Measurements from ENCODE around the gene LIN9.
"Not testable (repeated sequence)": the region's sequence is repeated elsewhere in the genome, so short reads cannot be mapped to it uniquely, and the experiment has no call there.

The LIN9 gene

GRCh38 chr1:226211181-226211821, 97.7 kb downstream of the LIN9 start:
- DNase-seq (ENCODE audit: low spot score), result no peak

DNA sequence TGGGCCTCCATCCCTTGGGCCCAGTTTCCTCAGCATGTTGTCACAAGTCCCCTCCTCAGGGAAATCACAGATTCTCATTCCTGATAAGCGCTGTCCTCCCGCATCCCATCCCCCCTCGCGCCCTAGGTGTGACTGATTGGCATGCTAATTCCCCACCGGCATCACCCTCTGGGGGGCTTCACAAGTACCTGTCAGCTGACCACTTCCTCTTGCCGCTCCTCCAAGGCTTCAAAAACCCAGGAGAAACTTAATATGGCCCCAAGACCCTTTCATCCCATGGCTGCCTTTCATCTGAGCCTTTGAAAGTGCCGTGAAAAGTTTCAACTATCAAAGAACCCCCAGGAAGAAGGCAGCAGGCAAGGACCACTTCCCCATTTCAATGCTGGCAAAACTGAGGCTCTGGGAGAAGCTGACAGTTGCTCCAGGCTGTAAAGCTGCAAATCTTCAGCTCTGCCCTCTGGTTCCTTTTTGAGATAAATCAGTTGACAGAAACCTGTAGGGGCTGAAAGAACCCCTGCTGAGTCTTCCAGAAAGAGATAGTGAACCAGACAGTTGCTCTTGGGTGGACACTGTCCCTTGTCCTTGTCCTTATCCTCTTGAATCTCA, 98.3 kb downstream of the LIN9 start:
- DNase-seq (ENCODE audit: low spot score), result no peak

DNA sequence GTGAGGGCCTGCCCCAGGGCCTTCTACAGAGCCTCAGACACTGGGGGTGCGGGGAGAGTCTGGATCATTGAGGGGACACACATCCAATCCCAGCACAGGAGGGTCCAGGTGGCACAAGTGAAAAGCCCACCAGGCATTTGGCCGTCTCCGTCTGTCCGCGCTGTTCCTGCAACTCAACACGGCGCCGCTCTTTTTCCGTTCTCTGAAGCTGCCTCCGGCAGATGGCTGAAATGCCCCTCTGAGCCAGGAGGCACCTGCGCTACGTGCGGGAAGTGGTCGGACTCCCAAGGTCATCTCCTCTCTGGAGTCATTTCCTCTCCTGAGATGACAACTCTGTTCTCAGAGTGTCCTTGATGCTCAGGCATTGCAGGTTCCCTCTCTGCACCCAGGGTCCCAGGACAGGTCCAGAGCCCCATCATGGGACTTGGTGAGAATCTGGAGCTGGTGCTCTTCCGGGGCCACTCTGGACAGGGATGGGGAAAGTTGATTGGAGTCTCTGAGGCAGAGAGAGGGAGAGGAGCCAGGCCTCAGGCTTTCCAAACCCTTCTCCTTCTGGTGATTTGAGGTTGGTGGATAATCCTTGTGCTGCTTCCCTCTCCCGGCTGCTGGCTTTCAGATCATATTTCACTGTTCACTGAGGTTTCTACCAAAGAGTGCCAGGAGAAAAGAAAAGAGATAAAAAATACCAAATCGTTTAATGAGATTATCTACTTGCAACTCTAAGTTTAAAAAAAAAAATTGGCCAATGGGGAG, 99.5 kb downstream of the LIN9 start:
- no peak for DNase-seq (ENCODE audit: low spot score)

DNA sequence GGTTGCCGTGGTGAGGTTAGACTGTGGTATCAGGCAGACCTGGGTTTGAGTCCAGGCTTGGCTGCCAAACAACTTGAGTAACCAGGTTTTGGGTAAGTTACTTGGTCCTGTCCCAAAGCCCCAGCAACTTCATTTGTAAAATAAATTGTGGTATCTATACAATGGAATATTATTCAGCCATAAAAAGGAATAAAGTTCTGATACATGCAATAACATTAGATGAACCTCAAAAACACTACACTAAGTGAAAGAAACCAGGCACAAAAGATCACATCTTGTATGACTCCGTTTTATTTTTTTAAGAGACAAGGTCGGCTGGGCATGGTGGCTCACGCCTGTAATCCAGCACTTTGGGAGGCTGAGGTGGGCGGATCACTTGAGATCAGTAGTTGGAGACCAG, 101.9 kb downstream of the LIN9 start:
- DNase-seq (ENCODE audit: low spot score), result no peak

GRCh38 chr1:226204198-226204597, 104.8 kb downstream of the LIN9 start:
- DNase-seq (ENCODE audit: low spot score), result no peak

DNA sequence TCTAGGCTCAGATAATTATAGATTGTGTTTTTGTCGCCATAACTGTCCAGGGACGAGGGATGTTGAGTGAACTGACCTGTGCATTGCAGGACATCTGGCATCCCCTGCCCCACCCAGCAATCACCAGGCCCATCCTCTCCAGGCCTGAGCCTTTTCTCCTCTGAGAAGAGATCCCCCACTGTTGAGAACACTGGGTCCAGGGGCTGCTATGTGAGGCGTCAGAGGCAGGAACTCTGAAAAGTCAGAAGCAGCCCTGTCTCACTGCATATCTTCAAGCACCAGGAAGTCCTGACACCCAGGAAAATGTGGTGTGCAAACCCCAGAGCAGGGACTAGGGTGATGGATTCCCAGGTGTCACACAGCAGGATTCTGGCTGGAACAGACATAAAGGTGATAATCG, 105.3 kb downstream of the LIN9 start:
- no peak for DNase-seq (ENCODE audit: low spot score)

DNA sequence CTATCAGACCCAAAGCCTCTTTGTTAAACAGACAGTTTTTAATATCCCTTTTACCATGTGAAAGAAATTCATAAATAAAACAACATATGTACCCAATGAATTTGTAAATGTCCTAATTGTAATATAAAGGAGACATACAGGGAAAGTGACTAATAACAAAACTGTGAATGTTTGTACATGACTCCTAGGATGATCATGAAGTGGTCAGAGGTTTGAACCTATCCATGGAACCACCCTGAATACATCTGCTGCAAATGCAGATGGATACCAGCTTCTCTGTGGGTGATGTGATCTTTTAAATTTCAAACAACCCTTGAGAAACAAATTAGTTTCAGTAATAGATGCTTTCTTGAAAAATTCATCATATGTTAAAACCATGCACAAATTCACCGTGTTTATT, 105.7 kb downstream of the LIN9 start:
- DNase-seq (ENCODE audit: low spot score), result no peak

DNA sequence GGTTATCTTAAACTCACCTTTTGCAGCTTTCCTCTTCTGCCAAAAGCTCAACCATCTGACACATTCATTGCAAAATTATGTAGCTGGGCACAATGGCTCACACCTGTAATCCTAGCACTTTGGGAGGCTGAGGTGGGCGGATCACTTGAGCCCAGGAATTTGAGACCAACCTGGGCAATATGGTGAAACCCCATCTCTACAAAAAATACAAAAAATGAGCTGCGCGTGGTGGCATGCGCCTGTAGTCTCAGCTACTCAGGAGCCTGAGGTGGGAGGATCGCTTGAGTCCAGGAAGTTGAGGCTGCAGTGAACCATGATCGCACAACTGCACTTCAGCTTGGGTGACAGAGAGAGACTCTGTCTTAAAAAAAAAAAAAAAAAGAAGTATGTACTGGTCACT, 106.3 kb downstream of the LIN9 start:
- not testable (repeated sequence) for DNase-seq (ENCODE audit: low spot score)

DNA sequence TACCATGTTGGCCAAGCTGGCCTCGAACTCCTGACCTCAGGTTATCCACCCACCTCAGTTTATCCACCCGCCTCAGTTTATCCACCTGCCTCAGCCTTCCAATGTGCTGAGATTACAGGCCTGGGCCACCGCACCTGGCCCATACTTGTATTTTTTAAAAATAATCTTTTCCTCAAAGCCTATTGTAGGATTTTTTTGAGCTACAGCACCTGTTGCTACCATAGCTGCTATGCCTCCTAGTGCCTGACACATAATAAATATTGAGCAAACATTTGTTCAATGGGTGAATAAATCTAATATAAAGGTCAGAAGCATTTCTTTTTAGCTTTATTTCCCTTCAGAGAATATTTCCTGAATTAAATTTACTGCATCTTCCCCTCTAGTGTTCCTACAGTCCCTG, 106.7 kb downstream of the LIN9 start:
- DNase-seq (ENCODE audit: low spot score), result no peak

- peak; percentile 69 for DNase-seq (ENCODE audit: low spot score)
These were observed 107.9 kb downstream of the LIN9 start for GRCh38 chr1:226201029-226201593.

- DNase-seq (ENCODE audit: low spot score), result no peak
These were observed 109.0 kb downstream of the LIN9 start for GRCh38 chr1:226199971-226200370.

DNA sequence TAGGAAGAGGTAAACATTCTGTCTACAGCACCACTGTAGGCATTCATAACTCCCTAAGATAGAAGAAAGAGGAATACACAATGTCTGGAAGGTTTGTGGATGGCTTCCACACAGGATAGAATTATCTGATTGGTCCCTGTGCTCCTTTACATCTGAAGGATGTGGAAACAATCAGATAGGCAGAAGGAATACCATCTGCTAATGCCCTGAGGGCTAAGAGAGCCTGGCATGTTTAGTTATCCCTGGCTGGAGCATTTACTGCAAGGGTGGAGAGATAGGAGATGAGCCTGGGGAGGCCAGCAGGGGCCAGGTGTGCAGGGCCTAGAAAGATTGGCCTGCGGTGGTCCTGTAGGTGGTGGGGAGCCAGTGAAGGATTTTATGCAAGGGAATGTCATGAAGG, 113.8 kb downstream of the LIN9 start:
- DNase-seq (ENCODE audit: low spot score), result no peak

DNA sequence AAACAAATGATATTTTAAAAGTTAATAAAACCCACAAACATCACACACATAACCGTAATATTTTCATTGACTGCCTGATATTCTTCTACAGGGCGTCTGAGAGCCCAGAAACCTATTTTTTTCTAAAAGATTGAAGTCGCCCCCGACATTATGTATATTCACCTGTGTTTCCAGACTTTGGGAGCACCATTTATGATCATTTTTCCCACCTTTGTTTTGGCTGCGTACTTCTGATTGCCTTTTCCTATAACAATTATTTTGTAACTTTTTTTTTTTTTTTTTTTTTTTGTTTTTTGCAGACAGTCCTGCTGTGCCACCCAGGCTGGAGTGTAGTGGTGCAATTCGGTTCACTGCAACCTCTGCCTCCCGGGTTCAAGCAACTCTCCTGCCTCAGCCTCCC, 121.6 kb downstream of the LIN9 start:
- no peak for DNase-seq (ENCODE audit: low spot score)

- DNase-seq (ENCODE audit: low spot score), result no peak
These were observed 122.0 kb downstream of the LIN9 start for GRCh38 chr1:226187019-226187322.

DNA sequence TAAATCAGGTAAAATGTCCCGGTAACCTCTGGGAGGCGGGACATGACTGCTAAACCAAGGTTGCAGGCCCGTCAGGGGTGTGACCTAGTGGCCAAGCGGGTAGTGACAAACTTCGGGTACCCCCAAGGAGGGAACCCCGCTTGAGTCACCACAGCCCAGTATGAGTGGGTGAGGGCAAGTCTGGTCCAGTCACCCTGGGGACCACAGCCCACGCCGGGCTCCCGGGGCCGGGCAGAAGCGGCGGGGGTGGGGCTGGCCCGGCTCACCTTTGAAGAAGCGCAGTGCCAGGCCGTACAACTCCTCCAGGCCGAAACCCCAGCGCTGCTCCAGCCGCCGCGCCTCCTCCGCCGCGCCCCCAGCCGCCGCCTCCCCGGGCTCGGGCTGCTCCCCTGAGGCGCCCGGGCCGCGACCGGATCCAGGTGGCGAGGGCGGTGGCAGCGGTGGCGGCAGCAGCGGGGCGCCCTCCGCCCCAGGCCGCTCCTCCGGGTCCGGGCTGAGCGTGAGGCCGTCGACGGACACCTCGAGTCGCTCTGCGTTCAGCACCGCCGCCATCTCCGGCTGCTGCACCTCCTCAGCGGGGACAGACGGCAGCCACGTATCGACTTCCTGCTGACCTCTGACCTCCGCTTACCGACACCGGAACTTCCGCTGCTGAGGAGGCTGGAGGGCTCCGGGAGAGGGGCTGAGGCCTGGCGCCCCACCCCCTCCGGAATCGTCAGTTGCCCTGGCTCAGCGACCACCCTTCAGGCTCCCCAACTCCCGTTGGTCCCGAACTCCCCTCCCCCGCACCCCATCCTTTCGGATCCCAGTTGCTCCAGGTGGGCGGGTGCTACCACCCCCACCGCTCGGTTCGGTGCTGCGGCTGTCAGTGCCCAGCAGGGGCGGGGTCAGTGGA, 122.6 kb downstream of the LIN9 start, which contains the start of gene ACBD3:
Gene ACBD3 (minus strand): TSS at position 618 of the 895 bp plus-strand sequence. CDS start 66 bp downstream, at position 552.
- DNase-seq (ENCODE audit: low spot score), result peak; percentile 93

DNA sequence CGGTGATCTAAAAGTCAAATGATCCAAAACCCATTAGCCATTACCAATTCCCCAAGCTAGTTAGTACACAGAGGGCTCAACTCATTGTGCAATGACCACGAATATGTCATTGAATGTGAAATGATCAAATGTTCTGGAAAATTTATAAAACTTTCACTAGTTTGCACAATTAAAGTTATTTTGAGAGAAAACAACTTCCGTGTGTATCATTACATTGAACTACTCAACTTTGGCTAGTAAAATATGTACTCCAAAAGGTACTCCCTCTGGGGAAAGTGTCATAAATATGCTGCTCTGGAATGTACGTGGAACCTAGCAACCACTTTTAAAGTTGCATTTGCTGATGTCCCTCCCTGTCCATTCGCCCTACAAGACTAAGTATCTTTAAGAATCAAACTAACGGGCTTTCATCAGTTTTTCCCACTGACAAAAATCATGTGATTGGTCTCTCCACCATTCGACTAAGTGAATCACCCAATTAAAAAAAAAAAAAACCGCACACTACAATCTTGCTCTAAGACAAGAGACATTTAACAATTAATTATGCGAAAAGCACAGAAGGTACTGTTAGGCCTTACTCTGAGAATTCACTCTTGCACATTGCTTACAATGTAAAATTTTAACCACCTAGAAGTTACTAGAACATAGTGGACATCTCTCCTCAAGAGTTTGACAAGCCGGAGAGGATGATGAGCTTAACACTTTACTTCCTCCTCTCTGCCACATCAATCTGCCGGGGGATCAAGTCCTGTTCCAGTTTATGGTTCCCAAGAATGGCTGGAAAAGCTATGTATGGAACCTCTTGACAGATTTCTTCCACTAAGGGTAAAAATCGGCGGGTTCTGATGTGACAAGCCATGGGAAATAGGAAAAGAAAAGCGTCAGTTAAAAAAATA, 123.6 kb downstream of the LIN9 start:
- DNase-seq (ENCODE audit: low spot score), result peak; percentile 22

- peak; percentile 62 for DNase-seq (ENCODE audit: low spot score)
These were observed 126.8 kb downstream of the LIN9 start for GRCh38 chr1:226181996-226182714.

Data from NAMALWA (cell line).